ENCODE data around the gene OR51E2.

The OR51E2 gene

DNA sequence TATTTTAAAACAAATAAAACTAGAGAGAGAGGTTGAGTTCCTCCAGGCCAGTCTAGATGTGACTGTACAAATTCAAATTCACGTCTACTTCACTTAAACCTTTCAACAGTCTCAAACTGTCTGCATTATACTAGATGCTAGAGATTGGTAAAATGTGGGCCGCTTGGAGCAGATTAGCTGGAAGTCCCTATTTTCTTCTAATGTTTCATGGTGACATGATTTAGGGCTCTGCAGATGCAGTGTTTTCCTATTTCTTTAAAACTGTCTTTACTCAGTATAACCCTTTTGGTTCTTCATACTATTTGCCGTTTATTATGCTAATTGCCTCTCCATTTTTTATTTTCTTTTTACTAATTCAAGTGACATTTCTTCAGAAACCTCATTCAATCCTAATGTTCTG, 33.5 kb downstream of the OR51E2 start:
- no peak overlapping the region for H2AFZ ChIP-seq (ENCODE audit: low read depth, low read length)
- H3K27ac ChIP-seq (ENCODE audit: low read length) = no peak overlapping the region
- H3K9me3 ChIP-seq (ENCODE audit: insufficient read depth, low read length) = no peaks in the 10 kb centered on the region
- H3K4me3 ChIP-seq (ENCODE audit: low read length) = no peak overlapping the region
- no peaks in the 10 kb centered on the region for H3K79me2 ChIP-seq (ENCODE audit: low read length)
- H3K4me1 ChIP-seq (ENCODE audit: low read length) = no peaks in the 10 kb centered on the region
- no peak for TF ChIP-seq EZH2phosphoT487 (IDR thresholded peaks at IDR 0.05; ENCODE audit: low read depth)
- TF ChIP-seq, protein P1, sequence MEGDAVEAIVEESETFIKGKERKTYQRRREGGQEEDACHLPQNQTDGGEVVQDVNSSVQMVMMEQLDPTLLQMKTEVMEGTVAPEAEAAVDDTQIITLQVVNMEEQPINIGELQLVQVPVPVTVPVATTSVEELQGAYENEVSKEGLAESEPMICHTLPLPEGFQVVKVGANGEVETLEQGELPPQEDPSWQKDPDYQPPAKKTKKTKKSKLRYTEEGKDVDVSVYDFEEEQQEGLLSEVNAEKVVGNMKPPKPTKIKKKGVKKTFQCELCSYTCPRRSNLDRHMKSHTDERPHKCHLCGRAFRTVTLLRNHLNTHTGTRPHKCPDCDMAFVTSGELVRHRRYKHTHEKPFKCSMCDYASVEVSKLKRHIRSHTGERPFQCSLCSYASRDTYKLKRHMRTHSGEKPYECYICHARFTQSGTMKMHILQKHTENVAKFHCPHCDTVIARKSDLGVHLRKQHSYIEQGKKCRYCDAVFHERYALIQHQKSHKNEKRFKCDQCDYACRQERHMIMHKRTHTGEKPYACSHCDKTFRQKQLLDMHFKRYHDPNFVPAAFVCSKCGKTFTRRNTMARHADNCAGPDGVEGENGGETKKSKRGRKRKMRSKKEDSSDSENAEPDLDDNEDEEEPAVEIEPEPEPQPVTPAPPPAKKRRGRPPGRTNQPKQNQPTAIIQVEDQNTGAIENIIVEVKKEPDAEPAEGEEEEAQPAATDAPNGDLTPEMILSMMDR (IDR thresholded peaks at IDR 0.05; ENCODE audit: low read depth, low read length) = no peak
- H3K9ac ChIP-seq (ENCODE audit: low read length) = no peak overlapping the region
- no peaks in the 10 kb centered on the region for H3K27me3 ChIP-seq (ENCODE audit: low read depth, low read length)
- no peaks in the 10 kb centered on the region for H3K36me3 ChIP-seq (replicated peaks; ENCODE audit: low read depth, low read length)
- no peaks in the 10 kb centered on the region for H4K20me1 ChIP-seq (ENCODE audit: insufficient read depth, low read length)
- H3K4me2 ChIP-seq (ENCODE audit: low read length) = no peak overlapping the region

- H3K36me3 ChIP-seq (replicated peaks; ENCODE audit: low read depth, low read length) = no peaks in the 10 kb centered on the region
- no peaks in the 10 kb centered on the region for H3K79me2 ChIP-seq (ENCODE audit: low read length)
- no peaks in the 10 kb centered on the region for H3K27me3 ChIP-seq (ENCODE audit: low read depth, low read length)
- no peaks in the 10 kb centered on the region for H3K4me1 ChIP-seq (ENCODE audit: low read length)
- no peaks in the 10 kb centered on the region for H3K9me3 ChIP-seq (ENCODE audit: insufficient read depth, low read length)
- no peak overlapping the region for H3K4me3 ChIP-seq (ENCODE audit: low read length)
- no peak overlapping the region for H3K4me2 ChIP-seq (ENCODE audit: low read length)
- TF ChIP-seq, protein P1 (IDR thresholded peaks at IDR 0.05; ENCODE audit: low read depth, low read length) = no peak
- TF ChIP-seq EZH2phosphoT487 (IDR thresholded peaks at IDR 0.05; ENCODE audit: low read depth) = no peak
- no peak overlapping the region for H2AFZ ChIP-seq (ENCODE audit: low read depth, low read length)
- H3K9ac ChIP-seq (ENCODE audit: low read length) = no peak overlapping the region
- no peaks in the 10 kb centered on the region for H4K20me1 ChIP-seq (ENCODE audit: insufficient read depth, low read length)
- no peak overlapping the region for H3K27ac ChIP-seq (ENCODE audit: low read length)
These were observed 34.8 kb downstream of the OR51E2 start for GRCh38 chr11:4662876-4663275.

- Histone ChIP-seq H3K27me3 (ENCODE audit: low read depth, low read length) (no peaks in the 10 kb centered on the region), H3K9me3 (ENCODE audit: insufficient read depth, low read length) (no peaks in the 10 kb centered on the region), H3K4me3 (ENCODE audit: low read length) (no peak overlapping the region), H3K9ac (ENCODE audit: low read length) (no peak overlapping the region), H3K27ac (ENCODE audit: low read length) (no peak overlapping the region), H3K4me2 (ENCODE audit: low read length) (no peak overlapping the region), H3K4me1 (ENCODE audit: low read length) (0 out of 2 replicates have a peak, but pooled peaks cover 2% of the 10 kb centered on the region), H2AFZ (ENCODE audit: low read depth, low read length) (no peak overlapping the region), H3K36me3 (replicated peaks; ENCODE audit: low read depth, low read length) (no peaks in the 10 kb centered on the region), H3K79me2 (ENCODE audit: low read length) (no peaks in the 10 kb centered on the region), H4K20me1 (ENCODE audit: insufficient read depth, low read length) (no peaks in the 10 kb centered on the region)
- TF ChIP-seq, protein P1 (IDR thresholded peaks at IDR 0.05; ENCODE audit: low read depth, low read length) = no peak
These were observed 38.8 kb downstream of the OR51E2 start for GRCh38 chr11:4658629-4659445.

- Histone ChIP-seq H4K20me1 (ENCODE audit: insufficient read depth, low read length) (no peaks in the 10 kb centered on the region), H3K4me2 (ENCODE audit: low read length) (no peak overlapping the region), H3K9ac (ENCODE audit: low read length) (no peak overlapping the region), H2AFZ (ENCODE audit: low read depth, low read length) (no peak overlapping the region), H3K36me3 (replicated peaks; ENCODE audit: low read depth, low read length) (no peaks in the 10 kb centered on the region), H3K4me3 (ENCODE audit: low read length) (no peak overlapping the region), H3K9me3 (ENCODE audit: insufficient read depth, low read length) (no peaks in the 10 kb centered on the region), H3K27me3 (ENCODE audit: low read depth, low read length) (no peaks in the 10 kb centered on the region), H3K79me2 (ENCODE audit: low read length) (no peaks in the 10 kb centered on the region), H3K4me1 (ENCODE audit: low read length) (0 out of 2 replicates have a peak, but pooled peaks cover 2% of the 10 kb centered on the region), H3K27ac (ENCODE audit: low read length) (no peak overlapping the region)
- TF ChIP-seq, protein P1 (IDR thresholded peaks at IDR 0.05; ENCODE audit: low read depth, low read length) = no peak
- no peak for TF ChIP-seq EZH2phosphoT487 (IDR thresholded peaks at IDR 0.05; ENCODE audit: low read depth)
These were observed 42.9 kb downstream of the OR51E2 start for GRCh38 chr11:4654635-4655369.
